ENCODE results near the gene ZNHIT1. TPM values are rescaled to one million over a fixed set of nuclear protein-coding genes. Genes with fewer than 3 reads are reported as not detected.

ZNHIT1 gene
- total RNA-seq, 4 donors from 2014 or later = 54.6 to 113 (median 77.1) TPM

GRCh38 chr7:101207459-101207858, 10.5 kb upstream of the ZNHIT1 start:
- no peak for DNase-seq (ENCODE audit: low spot score)
- no peak for ATAC-seq (ENCODE audit: low FRiP score)
- no peak for TF ChIP-seq CTCF (IDR thresholded peaks at IDR 0.05)

GRCh38 chr7:101208794-101209193, 9.2 kb upstream of the ZNHIT1 start:
- ATAC-seq (ENCODE audit: low FRiP score) (no peak), DNase-seq (ENCODE audit: low spot score) (no peak)
- TF ChIP-seq CTCF (IDR thresholded peaks at IDR 0.05) = no peak

GRCh38 chr7:101210143-101210542, 7.8 kb upstream of the ZNHIT1 start:
- DNase-seq (ENCODE audit: low spot score) (no peak), ATAC-seq (ENCODE audit: low FRiP score) (no peak)
- TF ChIP-seq CTCF (IDR thresholded peaks at IDR 0.05) = no peak

- no peak for DNase-seq (ENCODE audit: low spot score)
- ATAC-seq (ENCODE audit: low FRiP score) = no peak
- no peak for TF ChIP-seq CTCF (IDR thresholded peaks at IDR 0.05)
Measured at GRCh38 chr7:101211501-101211900, 6.5 kb upstream of the ZNHIT1 start.

- TF ChIP-seq CTCF (IDR thresholded peaks at IDR 0.05) = no peak
- DNase-seq (ENCODE audit: low spot score) (no peak), ATAC-seq (ENCODE audit: low FRiP score) (no peak)
Measured at GRCh38 chr7:101212014-101212413, 6.0 kb upstream of the ZNHIT1 start.

- TF ChIP-seq CTCF (IDR thresholded peaks at IDR 0.05) = no peak
- no peak for ATAC-seq (ENCODE audit: low FRiP score)
- DNase-seq (ENCODE audit: low spot score) = no peak
Measured at GRCh38 chr7:101216001-101216859, 1.7 kb upstream of the ZNHIT1 start.

GRCh38 chr7:101216860-101217387, 1.0 kb upstream of the ZNHIT1 start:
- DNase-seq (ENCODE audit: low spot score) (no peak), ATAC-seq (ENCODE audit: low FRiP score) (peak; percentile 16)
- TF ChIP-seq CTCF (IDR thresholded peaks at IDR 0.05) = no peak

All from omental fat pad (tissue), 4 donors.